GM10266 (cell line): Measurements from ENCODE around the gene MAMLD1.

Experiments used
- DNase-seq: peaks from one replicate; pipeline ENCODE4 v3.0.0; 2012; ENCODE audit errors: extremely low spot score
- CTCF ChIP-seq: IDR thresholded peaks from 2 replicates; pipeline ENCODE4 v1.5.1; 2012; ENCODE audit warnings: mild to moderate bottlenecking, low read depth; ENCODE audit not compliant: control insufficient read depth, insufficient read depth; ENCODE audit errors: missing control alignments

The MAMLD1 gene

DNA sequence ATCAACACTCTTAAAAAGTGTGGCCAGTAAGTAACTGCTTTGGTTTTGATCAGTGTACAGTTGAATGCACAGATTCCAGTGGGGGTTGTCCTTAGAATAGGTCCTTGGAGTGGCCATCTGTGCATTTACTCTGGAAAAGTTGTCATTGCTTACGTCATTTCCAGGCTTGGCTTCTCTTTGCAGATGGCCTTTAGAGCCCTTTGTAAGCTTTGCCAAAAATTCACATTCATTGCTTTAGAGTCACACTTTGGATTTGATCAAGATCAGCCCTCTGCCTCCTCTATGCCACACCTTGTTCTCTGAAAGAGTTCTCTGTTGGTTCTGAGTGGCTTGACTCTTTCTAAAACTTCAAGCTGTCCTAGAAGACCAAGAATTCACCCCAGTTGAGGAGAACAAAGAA is 83.9 kb downstream of the MAMLD1 start:
- DNase-seq, result no peak
- TF ChIP-seq CTCF, result no peak

- DNase-seq, result no peak
Observed at GRCh38 chrX:150449313-150449712, 86.2 kb downstream of the MAMLD1 start.

GRCh38 chrX:150450519-150451177 is 87.5 kb downstream of the MAMLD1 start:
- TF ChIP-seq CTCF, result no peak
- DNase-seq, result no peak

More at GRCh38 chrX:150449313-150449712, 86.2 kb downstream of the MAMLD1 start:
- TF ChIP-seq CTCF, result peak; percentile 28

GRCh38 chrX:150451953-150452352 is 88.8 kb downstream of the MAMLD1 start:
- no peak for DNase-seq
- TF ChIP-seq CTCF, result no peak

- DNase-seq, result no peak
- no peak for TF ChIP-seq CTCF
Observed at GRCh38 chrX:150454083-150454482, 91.0 kb downstream of the MAMLD1 start.

GRCh38 chrX:150454508-150455214 is 91.5 kb downstream of the MAMLD1 start:
- TF ChIP-seq CTCF, result no peak
- no peak for DNase-seq

GRCh38 chrX:150455215-150455608 is 92.1 kb downstream of the MAMLD1 start:
- TF ChIP-seq CTCF, result no peak
- DNase-seq, result no peak
